ENCODE results near the gene ATP2B3. TPM values are rescaled to one million over a fixed set of nuclear protein-coding genes. Genes with fewer than 3 reads are reported as not detected.

Gene ATP2B3
- polyA plus RNA-seq, 1 donor (not counting 4 experiments of a cell fraction or from before 2014, with no cell fraction given), result not detected

DNA sequence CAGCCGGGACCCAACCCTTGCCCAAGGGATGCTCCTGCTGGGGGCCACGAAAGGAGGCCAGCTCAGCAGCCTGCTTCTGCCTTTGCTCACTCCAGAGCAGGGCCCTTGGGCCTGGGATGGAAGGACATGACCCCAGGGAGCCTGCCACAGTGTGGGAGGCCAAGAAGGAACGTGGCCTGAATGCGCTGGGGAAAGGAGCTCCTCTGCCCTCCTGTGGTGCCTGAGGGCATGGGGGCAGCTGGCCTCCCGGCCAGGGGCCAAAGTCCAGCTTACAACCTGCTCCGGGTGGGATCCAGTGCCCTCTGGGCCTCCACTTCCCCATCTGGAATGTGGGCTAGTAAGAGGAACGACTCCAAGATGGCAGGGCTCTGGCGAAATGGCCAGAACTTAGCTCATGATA, 2.0 kb upstream of the ATP2B3 start:
- no peak overlapping the region for H2AFZ ChIP-seq (ENCODE audit: control insufficient read depth, low read length)
- no peak for TF ChIP-seq EZH2 (IDR thresholded peaks at IDR 0.05; ENCODE audit: low read length)
- TF ChIP-seq, protein P1, sequence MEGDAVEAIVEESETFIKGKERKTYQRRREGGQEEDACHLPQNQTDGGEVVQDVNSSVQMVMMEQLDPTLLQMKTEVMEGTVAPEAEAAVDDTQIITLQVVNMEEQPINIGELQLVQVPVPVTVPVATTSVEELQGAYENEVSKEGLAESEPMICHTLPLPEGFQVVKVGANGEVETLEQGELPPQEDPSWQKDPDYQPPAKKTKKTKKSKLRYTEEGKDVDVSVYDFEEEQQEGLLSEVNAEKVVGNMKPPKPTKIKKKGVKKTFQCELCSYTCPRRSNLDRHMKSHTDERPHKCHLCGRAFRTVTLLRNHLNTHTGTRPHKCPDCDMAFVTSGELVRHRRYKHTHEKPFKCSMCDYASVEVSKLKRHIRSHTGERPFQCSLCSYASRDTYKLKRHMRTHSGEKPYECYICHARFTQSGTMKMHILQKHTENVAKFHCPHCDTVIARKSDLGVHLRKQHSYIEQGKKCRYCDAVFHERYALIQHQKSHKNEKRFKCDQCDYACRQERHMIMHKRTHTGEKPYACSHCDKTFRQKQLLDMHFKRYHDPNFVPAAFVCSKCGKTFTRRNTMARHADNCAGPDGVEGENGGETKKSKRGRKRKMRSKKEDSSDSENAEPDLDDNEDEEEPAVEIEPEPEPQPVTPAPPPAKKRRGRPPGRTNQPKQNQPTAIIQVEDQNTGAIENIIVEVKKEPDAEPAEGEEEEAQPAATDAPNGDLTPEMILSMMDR (optimal IDR thresholded peaks at IDR 0.05 in 1 of 3, IDR thresholded peaks at IDR 0.05 in 1 of 3, conservative IDR thresholded peaks at IDR 0.05 in 1 of 3; ENCODE audit: extremely low read depth in 1 of 3, insufficient read depth in 2 of 3, low read length in 3 of 3), result no peak
- no peak for DNase-seq (ENCODE audit: low read depth, low spot score)
- peaks cover 2% of the 10 kb centered on the region for H3K4me1 ChIP-seq (ENCODE audit: control insufficient read depth, extremely low read depth, insufficient read depth, low read length)
- no peak overlapping the region for H3K4me3 ChIP-seq (ENCODE audit: control insufficient read depth in 2 of 3, extremely low read depth in 1 of 3, insufficient read depth in 2 of 3, low read depth in 1 of 3, low read length in 3 of 3)
- peaks cover 29% of the 10 kb centered on the region for H3K27me3 ChIP-seq (ENCODE audit: control insufficient read depth, extremely low read depth, insufficient read depth, low read length)
- no peaks in the 10 kb centered on the region for H3K9me1 ChIP-seq (ENCODE audit: control insufficient read depth, extremely low read depth, insufficient read depth, low read length)
- H3K27ac ChIP-seq (ENCODE audit: control insufficient read depth, insufficient read depth, low read length), result no peak overlapping the region
- no peak overlapping the region for H3K4me2 ChIP-seq (ENCODE audit: control insufficient read depth, extremely low read depth, insufficient read depth, low read depth, low read length)
- no peaks in the 10 kb centered on the region for H3K36me3 ChIP-seq (ENCODE audit: control insufficient read depth in 2 of 2, extremely low read depth in 1 of 2, insufficient read depth in 2 of 2, low read length in 2 of 2)
- no peaks in the 10 kb centered on the region for H3K79me2 ChIP-seq (ENCODE audit: control insufficient read depth, insufficient read depth, low read length)
- H4K20me1 ChIP-seq (ENCODE audit: control insufficient read depth, extremely low read depth, insufficient read depth, low read length), result no peaks in the 10 kb centered on the region
- H3K9me3 ChIP-seq (ENCODE audit: control insufficient read depth, low read depth, low read length), result peaks cover 7% of the 10 kb centered on the region
- H3K9ac ChIP-seq (ENCODE audit: control insufficient read depth, extremely low read depth, insufficient read depth, low read length), result no peak overlapping the region
- FAIRE-seq, result no peak
- dilution Hi-C loops (cut with MboI; ENCODE audit: extremely low pct_ligation_motif_present, low sequenced_read_pairs), result no loop called here

DNA sequence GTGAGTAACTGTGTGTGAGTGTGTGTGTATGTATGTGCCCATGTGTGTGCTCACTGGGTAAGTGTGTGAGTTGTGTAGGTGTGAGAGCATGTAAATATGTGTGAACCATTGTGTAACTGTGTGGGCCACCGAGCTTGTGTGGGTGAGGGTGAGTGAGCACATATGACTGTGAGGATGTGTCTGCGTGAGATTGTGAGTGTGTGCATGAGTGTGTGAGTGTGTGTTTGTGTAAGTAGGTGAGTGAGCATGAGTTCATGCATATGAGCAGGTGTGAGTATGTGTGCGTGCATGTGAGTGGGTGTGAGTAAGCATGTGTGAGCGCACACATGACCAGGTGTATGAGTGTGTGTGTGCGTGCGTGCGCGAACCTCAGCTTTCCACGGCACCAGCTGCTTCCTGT, 1.4 kb upstream of the ATP2B3 start:
- Histone ChIP-seq H3K79me2 (ENCODE audit: control insufficient read depth, insufficient read depth, low read length) (no peaks in the 10 kb centered on the region), H3K4me2 (ENCODE audit: control insufficient read depth, extremely low read depth, insufficient read depth, low read depth, low read length) (no peak overlapping the region), H3K9me1 (ENCODE audit: control insufficient read depth, extremely low read depth, insufficient read depth, low read length) (no peaks in the 10 kb centered on the region), H3K27me3 (ENCODE audit: control insufficient read depth, extremely low read depth, insufficient read depth, low read length) (peaks cover 28% of the 10 kb centered on the region), H3K27ac (ENCODE audit: control insufficient read depth, insufficient read depth, low read length) (no peak overlapping the region), H3K4me1 (ENCODE audit: control insufficient read depth, extremely low read depth, insufficient read depth, low read length) (peaks cover 3% of the 10 kb centered on the region), H3K9me3 (ENCODE audit: control insufficient read depth, low read depth, low read length) (peaks cover 7% of the 10 kb centered on the region), H4K20me1 (ENCODE audit: control insufficient read depth, extremely low read depth, insufficient read depth, low read length) (no peaks in the 10 kb centered on the region), H3K4me3 (ENCODE audit: control insufficient read depth in 2 of 3, extremely low read depth in 1 of 3, insufficient read depth in 2 of 3, low read depth in 1 of 3, low read length in 3 of 3) (no peak overlapping the region), H2AFZ (ENCODE audit: control insufficient read depth, low read length) (no peak overlapping the region), H3K9ac (ENCODE audit: control insufficient read depth, extremely low read depth, insufficient read depth, low read length) (no peak overlapping the region), H3K36me3 (ENCODE audit: control insufficient read depth in 2 of 2, extremely low read depth in 1 of 2, insufficient read depth in 2 of 2, low read length in 2 of 2) (no peaks in the 10 kb centered on the region)
- TF ChIP-seq, protein P1 (optimal IDR thresholded peaks at IDR 0.05 in 1 of 3, IDR thresholded peaks at IDR 0.05 in 1 of 3, conservative IDR thresholded peaks at IDR 0.05 in 1 of 3; ENCODE audit: extremely low read depth in 1 of 3, insufficient read depth in 2 of 3, low read length in 3 of 3), result no peak
- TF ChIP-seq EZH2 (IDR thresholded peaks at IDR 0.05; ENCODE audit: low read length), result no peak
- FAIRE-seq (no peak), DNase-seq (ENCODE audit: low read depth, low spot score) (no peak)
- dilution Hi-C loops (cut with MboI; ENCODE audit: extremely low pct_ligation_motif_present, low sequenced_read_pairs), result no loop called here

Measured in keratinocyte (primary cell).